HG03159 (cell line): Measurements from ENCODE around the gene CRYBG2.
A peak's percentile ranks its signal among the peaks of the same experiment; 100 is the strongest.

Experiments
- ATAC-seq: cut with Tn5 transposase; IDR thresholded peaks from one replicate; pipeline ENCODE4 v1.9.1; 2021; ENCODE audit warnings: mild to moderate bottlenecking, moderate library complexity; ENCODE audit not compliant: unreplicated experiment

The CRYBG2 gene

DNA sequence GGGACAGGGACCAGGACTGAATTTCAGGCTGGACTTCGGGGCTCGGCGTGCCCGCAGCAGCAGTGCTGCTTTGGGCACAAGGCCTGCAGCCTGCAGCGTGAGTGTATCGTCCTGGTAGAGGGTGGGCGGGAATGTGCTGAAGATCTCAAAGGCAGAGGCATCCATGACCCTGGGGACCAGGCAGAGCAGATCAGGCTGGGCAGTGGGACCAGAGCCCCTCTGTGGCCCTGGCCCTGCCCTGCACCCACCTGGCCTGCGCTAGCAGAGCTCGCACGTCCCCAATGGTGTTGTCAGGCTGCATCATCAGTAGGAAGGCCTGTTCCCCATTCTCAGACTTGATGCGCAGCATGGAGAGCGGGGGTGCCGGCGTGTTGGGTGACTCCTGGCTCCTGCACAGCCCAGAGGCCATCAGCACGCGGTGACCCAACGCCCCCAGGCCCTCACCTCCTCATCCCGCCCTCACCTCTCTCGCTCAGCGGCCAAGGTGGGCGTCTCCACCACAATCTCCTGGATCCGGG is 71.5 kb downstream of the CRYBG2 start:
- no peak for ATAC-seq

DNA sequence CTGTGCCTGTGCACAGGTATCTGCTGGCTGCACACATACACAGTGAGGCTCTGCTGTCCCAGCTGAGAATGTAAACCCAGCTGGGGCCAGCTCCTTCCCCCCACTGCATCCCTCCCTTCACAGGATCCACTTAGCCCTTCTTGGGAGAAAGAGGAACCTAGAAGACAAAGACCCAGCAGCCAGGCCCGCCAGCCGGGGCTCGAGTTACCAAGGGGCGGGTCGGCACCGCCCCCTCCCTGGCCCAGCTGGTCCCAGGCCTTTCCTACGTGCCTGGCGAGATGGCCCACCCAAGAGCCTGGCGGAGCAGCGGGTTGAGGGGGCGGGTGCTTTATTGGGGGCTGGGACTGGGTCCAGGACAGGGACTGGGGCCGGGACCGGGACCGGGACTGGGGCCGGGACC is 72.0 kb downstream of the CRYBG2 start:
- no peak for ATAC-seq

DNA sequence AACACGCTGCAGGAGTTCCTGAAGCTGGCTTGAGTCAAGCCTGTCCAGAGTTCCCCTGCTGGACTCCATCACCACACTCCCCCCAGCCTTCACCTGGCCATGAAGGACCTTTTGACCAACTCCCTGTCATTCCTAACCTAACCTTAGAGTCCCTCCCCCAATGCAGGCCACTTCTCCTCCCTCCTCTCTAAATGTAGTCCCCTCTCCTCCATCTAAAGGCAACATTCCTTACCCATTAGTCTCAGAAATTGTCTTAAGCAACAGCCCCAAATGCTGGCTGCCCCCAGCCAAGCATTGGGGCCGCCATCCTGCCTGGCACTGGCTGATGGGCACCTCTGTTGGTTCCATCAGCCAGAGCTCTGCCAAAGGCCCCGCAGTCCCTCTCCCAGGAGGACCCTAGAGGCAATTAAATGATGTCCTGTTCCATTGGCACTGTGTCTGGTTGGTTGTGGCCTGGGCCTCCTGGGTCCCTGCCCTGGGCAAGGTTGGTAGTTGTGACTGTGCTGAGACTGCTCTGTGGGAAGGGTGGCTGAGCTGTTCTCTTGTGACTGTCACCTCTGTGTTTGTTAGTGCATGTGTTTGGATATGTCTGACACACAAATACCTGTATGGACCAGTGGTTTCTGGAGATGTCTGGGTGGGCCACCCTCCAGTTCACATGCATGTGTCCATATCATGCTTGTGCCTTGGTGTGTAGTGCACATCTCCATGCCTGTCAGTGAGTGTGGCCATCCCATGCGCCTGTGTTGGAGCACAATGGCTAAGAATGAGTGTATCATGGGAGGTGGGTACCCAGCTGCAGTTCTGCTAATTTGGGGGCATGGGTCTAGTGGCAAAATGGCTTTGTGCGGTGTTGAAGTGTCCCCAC is 72.6 kb downstream of the CRYBG2 start:
- ATAC-seq: no peak

DNA sequence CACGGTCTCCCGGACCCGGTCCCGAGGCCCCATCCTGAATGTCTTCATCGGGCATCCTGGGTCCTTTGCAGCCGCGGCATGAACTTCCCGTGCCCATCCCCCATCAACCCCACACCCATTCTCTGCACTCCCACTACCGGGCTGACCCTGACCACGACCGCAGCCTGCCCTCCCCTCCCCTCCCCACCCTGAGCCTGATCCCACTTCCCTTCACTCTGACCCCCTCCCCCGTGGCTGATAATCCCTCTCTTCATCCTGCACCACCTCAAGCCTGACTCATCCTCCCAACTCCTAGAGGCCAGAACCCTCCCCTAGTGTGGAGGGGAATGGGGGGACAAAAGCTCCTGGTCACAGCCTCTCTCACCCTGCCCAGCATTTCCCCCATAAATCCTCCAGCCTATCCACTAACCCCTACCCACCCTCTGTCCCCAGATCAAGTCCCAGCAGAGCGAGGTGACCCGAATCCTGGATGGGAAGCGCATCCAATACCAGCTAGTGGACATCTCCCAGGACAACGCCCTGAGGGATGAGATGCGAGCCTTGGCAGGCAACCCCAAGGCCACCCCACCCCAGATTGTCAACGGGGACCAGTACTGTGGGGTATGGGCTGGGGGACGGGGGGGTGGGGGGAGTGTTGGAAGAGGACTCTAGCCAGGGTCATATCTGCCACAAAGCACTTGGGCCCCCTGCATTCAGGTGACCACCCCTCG is 73.4 kb downstream of the CRYBG2 start:
- ATAC-seq: no peak

DNA sequence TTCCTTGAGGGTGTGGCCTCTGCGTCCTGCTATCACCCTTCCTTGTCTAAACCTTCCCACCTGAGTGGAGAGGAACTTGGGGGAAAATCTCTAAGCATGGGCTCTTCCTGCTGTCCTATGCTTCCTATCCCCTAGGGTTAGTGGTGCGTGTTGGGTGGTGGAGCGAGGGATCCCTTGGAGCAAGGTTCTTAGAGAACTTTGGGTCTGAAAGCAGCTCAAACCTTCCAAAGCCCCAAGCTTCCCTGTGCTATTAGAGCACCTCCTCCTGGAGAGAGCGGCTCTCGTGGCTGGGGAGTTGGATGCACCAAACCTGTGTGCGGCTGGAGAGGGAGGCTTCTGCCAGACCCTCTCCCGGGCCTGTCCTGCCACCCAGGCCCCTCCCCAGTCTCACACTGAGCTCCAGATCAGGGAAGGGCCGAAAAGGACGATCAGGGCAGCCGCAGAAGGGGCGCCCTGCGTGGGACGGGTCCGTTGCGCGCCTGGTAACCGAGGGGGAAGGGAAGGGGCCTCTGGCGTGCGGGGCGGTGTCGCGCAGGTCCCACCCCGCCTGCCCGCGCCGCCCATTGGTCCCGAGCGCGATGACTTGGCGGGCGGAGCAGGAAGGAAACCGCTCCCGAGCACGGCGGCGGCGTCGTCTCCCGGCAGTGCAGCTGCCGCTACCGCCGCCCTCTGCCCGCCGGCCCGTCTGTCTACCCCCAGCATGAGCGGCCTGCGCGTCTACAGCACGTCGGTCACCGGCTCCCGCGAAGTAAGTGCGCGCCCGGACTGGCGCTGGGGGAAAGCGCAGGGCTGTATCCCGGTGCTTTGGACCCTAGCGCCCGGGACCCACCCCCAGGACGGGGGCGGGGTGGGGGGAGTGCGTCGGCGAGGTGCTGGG is 74.2 kb downstream of the CRYBG2 start, which contains the start of gene SH3BGRL3:
TSS of gene SH3BGRL3 (plus strand) at position 631 of the 877 bp plus-strand sequence. CDS start at position 701, 70 bp downstream.
- ATAC-seq: peak; percentile 60

DNA sequence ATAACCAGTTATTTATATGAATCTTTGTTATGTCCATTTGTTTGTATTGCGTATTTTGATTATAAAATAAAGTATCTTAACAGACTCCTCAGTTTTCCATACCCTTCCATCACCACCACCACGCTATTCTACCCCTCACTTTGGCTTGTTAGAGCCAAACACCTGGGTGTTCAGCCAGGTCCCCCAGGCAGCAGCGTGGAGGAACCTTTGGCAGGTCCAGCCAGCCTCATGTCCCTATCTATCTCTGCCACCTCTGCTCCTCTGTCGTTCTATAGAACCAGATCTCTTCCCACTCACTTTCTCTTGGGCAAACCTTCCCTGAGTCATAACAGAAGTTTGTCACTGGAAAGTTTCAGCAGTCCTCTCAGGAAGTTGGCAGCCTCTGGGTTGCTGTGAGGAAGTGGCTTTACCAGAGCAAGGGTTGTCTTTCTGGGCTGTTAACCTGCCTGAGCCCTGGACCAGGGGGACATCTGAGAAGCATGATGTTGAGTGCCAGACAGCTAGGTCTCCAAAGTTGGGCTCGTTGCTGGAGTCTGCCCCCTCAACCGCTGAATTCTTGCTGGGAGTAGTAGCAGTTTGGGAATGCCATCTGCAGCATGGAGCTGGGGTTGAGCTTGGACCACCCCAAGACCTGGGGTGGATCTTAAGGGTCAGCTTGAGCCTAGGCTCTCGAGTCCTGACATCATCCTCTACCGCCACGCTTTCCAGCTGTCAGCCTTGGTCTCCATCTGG is 75.0 kb downstream of the CRYBG2 start:
- ATAC-seq: no peak

DNA sequence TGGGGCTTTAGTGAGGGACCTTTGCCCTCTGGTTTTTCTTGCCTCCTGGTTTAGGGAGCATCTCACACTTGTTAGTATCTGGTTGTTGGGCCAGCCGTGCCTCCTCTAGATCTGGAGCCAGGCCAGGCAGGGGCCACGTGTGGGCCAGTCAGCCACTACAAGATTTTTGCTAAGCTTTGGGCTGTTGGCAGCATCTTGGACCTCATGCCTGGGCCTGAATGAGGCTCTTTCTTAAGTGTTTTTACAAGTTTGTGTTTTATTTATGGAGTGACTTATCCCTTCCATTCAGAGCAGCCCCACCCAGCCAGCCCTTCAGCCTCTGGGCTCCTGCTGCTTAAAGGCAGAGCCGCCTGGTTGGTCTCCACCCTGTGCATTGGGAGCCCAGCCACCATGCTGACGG is 75.6 kb downstream of the CRYBG2 start:
- no peak for ATAC-seq

DNA sequence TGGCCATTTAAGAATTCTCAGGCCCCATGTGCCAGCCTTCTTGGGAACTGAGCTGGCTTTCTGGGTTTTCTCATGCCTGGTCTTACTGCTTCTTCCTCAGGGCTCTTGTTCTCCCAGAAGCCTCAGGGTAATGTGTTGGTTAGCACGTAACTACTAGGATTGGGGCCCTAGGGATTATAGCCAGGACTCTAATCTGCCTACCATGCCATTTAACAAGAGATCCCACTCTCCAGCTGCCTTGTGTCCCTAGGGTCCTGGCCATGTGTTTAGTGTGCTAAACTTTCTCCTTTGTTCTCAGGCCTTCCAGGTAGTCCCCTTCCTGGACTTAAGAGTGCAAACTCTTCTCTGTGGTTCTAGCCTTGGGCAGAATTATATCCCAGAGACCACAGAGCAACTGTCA is 76.2 kb downstream of the CRYBG2 start:
- ATAC-seq: no peak

DNA sequence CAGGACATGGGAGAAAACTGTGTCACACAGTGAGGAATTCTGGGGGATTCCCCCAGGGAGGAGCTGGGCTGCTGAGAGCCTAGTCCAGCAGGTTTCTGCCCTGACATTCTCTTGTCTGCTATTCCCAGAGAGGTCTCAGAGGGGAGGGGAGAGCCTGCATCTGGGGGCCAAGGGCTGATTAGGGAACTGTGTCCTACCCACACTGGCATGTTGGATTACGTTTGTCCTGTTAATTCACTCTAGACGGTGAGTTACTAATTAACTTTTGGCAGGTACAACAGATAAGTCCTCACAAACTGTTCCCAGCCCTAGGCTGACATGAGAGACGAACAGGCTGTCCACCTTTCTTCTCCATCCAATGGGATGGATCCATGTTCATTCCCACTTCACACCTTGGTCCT is 76.7 kb downstream of the CRYBG2 start:
- ATAC-seq: no peak

DNA sequence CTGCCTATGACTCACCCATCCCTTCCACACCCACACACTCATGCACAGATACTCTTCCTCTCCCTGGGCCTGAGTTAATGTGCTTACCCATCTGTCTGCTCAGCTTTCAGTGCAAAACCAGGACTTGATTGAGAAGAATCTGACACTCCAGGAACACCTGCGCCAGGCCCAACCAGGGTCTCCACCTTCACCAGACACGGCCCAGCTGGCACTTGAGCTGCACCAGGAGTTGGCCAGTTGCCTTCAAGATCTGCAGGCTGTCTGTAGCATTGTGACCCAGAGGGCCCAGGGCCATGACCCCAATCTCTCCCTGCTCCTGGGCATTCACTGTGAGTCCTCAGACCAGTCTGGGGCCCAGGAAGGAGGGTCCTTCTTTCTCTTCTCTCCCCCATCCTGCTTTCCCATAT is 77.5 kb downstream of the CRYBG2 start:
- ATAC-seq: no peak

DNA sequence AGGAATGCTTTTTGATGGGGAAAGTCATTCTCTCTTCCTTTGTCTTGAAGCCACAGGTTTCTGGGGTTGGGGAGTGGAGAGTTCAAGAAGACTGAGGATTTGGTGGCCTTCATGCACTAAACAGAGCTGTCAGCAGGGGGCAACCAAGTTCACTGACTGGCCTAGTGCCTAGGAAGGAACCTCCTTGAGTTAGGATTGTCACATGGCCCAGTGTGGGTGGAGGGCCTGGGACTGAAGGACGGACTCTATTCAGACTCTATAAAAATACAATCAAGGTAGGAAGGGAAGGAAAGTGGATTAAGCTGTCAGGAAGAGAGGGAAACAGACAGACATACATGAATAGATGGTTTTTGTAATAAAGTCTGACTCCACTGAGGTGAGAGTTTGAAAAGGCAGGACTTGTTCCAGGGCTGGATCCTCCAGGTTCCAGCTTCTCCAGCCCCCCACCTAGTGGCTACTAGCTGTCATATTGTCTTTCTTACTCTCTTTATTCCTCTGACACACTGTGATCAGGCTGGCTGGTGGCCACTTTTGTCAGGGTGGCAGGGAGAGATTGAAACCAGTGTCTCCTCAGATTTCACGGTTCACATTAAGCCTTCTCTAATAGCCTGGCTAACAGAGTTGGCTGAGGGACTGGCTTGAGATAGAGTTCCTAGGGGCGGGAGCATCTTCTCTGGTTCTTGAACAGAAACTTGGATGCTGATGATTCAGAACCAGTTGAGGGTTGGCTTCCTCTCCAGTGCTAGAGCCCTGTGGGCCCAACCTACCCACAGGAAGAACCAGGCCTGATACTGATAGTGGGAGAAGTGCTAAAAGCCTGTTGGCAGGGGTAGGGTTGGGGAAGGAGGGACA is 78.1 kb downstream of the CRYBG2 start:
- ATAC-seq: peak; percentile 40

DNA sequence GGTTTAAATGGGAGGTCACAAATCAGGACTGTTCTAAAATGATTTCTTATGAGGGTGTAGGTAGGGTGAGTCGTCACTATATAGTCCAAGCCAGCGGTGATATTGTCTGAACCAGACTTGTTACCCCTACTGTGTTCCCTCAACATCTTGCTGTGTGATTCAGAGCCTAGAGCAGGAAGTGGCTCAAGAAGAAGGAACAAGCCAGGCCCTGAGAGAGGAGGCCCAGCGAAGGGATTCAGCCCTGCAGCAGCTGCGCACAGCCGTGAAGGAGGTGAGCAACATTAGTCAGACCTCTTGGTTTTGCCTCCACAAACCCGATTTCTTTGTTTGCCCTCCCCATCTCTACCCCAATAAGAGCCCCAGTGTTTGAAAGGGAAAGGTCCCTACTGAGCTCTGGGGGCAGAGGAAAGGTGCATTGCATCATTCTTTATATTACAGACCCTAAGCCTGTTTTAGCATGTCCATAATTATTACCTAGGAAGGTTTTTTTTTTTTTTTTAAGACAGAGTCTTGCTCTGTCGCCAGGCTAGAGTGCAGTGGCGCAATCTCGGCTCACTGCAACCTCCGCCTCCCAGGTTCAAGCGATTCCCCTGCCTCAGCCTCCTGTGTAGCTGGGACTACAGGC is 79.0 kb downstream of the CRYBG2 start:
- ATAC-seq: no peak
